NCI-H2081 (cell line): ENCODE results near the gene GRAMD4.

Experiments used
- DNase-seq, 2 experiments: peaks; one replicate each; lab custom pipeline; 2025; lab: John Stamatoyannopoulos, UW

The GRAMD4 gene

DNA sequence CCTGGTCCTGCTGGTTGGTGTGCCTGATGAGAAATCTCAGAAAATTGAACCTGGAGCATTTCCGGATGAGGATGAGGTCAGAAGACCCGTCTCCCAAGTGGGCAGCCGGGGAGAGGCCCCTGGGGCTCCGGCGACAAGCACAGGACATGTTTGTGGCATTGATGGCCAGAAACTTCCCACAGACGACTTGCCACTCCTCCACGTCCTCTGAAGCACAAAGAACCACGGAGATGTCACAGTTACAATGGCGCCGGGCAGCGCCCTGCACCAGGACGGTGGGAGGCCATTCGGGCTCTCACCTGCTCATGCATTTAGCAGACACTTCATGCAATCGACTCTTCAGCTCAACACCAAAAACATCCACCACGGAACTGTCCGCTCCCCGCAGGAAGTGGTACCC, 71.4 kb downstream of the GRAMD4 start:
- no peak for DNase-seq

DNA sequence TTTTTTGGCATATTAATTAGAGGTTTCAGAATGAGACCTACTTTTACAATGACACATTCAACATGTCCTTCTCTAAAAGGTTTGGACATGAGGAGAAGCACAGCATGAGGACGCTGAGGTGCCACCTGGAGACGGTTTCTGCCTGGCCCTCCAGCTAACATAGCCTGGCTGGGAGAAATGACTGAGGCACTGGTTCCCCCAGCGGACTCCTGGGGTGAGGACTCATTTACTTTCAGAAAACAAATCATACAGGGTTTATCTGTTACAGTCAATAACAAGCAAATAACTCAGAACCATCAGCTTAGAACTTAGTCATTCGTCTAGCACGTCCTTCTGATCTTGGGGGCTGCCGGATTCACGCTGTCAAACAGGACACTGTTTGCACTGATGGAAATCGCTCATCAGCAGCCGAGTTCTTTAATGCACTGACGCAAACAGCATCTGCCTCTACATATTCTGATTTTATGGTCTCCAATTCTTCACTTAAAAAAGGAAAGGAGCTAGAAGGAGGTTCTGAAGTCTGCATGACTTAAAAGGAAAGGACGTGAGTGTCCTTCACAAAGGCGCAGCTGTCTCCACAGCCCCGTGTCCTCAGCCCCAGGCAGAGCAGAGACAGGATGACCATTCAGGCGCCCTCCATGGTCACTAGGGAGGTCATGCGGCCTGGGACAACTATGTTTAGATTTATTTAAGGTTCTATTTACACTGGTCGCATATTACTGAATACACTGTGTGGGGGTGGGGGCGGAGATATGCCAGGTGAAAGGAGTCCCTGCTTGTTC, 73.6 kb downstream of the GRAMD4 start:
- peak in 1 of 2 experiments; percentile 52 for DNase-seq

DNA sequence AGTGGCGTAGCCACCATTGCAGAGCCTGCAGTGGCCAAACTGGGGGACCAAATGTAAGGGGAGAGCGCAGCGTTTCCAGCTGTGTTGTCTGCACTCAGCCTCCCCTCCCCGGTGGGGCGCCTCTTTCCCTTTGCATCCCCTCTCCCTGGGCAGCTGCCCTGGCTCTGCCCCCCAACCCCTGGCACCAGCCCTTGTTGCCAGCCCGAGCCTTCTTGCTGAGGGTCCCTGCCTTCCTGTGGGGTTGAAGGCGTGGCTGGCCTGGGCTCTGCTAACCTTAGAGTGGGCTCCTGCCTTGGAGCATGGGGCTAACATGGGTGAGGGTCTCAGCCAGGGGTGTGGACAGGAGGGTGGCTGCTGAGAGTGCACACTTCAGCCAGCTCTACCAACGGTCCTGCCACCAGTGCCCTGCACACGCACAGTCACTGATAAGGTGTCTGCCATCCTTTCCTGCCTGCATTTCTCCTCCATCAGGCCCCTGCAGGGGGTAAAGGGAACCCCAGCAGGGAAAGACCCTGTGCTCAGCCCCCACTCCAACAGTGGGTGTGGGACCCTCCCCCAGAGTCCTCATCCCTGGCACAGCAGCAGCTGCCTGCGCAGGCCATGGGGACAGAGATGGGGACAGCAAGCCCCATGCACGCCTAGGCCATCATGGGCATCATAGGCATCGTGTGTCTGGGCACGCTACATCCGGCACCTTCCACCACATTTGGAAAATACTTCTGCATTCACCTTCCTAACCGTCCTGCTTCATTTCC, 74.4 kb downstream of the GRAMD4 start:
- DNase-seq, result no peak

DNA sequence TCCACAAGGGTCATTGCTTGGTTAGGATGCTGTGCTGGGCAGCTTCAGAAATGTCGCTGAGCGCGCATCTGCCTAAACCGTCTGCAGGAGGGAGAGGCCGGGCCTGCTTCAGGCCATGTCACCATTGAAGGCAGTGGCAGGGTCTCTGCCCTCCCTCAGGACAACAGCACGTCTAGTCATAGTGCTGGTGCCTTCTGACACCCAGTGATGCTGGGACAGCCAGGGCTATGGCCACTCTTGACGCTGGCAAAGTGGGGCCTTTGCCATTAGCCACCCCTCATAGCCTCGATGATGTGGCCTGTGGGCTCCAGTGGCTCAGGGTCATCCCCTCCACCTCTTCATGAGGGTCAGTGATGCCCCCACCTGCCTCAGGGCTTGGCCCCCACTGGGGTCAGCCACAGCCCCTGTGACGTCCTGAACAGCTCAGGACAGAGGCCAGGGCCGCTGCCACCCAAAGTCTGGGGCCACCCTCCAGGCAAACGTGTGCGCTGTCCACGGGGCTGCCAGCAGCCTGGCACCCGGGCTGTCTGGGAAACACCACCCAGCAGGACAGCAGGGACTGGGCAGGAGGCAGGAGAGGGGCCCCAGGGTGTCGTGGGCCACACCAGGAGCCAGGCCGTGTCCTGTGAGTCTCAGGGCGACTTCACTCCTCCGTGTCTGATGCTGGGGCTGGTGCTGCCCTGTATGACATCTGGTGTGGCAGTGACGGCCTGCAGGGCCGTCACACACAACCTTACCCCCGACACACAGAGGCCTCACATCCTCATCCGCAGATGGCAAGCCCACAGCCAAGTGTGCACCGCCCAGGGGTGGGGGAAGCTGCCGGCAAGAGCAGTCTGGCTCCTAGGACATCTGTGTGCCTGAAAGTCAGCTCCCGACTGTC, 75.4 kb downstream of the GRAMD4 start:
- no peak for DNase-seq

DNA sequence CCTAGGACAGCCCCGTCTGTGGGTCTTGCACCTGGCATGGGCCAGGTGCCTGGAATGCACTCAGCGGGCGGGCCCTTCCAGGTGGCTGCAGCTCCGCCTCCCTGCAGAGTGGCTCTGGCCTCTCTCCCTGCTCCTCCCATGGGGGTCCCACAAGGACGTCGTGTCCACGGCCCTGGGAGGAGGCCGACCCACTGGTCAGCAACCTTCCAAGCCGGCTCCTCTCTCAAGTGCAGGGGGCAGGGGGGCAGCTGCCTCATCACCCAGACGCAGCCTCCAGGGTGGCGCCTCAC, 76.0 kb downstream of the GRAMD4 start:
- DNase-seq, result peak in 1 of 2 experiments; percentile 45

DNA sequence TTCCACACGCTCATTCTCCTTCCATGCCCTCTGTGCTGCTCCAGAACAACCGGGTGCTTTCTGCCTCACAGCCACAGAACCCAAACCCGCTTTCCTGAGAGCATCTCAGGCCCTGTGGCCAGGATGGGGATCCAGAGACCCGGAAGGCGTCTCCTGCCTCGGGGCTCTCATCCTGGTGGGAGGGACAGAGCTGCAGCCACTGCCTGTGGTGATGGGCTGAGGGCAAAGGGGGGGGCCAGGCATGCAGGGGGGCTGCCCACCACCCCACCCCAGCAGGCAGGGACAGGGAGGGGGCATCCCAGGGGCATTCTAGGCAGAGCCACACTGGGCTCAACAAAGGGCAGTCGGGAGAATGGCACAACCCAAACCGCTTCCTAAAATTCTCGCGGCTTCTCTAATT, 76.4 kb downstream of the GRAMD4 start:
- no peak for DNase-seq

DNA sequence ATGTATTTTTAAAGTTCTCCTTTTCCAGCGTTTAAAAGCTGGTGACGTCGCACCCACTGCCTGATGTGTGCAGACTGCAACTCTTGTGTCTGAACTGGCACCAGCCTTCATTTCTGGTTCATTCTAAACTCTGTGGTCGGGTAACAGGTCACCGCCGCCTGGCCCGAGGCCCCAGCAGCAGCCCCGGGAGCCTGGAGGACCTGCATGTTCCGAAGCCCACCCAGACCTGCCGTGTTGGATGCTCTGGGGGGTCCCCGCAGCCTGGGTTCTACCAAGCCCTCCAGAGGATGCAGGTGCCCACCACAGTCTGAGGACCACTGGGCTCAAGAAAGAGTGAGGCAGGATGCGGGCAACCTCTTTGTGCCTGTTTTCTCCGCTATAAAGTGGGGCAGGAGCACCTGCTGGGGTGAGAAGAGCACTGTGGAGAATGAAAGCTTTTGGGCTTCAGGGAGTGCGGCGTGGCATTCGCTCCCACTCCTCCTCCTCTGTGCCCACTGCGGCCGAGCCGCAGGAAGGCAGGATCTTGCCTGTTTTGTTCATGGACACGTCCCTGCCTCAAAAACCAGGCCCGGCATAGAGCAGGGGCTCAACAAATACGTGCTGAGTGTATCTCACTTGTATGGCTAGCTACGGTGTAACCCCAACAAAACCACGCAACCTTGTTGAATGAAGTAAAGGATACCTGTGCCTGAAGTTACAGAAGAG, 77.8 kb downstream of the GRAMD4 start:
- DNase-seq, result no peak

DNA sequence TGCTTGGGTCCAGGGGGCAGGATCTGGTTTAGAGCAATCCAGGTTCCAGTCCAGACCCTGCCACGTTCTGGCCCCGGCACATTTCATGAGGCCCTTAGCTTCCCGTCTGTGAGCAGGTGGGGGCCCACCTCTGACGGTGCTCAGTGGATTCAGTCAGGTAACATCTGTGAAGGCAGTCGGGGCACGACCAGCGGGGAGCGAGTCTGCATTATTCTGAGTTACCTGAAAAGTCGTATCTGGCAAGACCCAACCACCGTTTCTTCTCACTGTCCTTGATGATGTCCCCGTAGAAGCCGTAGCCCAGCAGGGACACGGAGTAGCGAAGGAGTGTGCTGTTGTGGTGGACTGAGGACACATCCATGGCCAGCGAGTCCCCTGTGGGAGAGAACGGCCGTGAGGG, 78.9 kb downstream of the GRAMD4 start:
- DNase-seq, result no peak

DNA sequence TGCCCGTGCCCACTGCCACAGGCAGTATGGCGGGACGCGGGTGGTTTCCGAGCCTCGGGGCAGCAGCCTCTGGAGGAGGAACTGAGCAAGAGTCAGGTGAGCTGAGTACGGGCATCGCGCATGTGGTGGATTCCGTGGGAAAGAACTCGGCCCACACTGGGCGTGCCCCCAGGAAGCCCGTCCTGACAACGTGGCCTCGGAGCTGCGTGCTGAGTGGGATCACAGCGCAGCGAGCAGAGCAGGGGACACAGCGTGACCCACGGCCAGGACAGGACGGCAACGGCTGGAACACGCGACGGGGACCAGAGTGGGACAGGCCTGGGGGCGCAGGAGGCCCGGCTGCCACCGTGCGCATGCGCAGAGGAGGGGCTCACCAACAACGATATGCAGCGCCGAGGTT, 81.1 kb downstream of the GRAMD4 start:
- DNase-seq, result no peak

DNA sequence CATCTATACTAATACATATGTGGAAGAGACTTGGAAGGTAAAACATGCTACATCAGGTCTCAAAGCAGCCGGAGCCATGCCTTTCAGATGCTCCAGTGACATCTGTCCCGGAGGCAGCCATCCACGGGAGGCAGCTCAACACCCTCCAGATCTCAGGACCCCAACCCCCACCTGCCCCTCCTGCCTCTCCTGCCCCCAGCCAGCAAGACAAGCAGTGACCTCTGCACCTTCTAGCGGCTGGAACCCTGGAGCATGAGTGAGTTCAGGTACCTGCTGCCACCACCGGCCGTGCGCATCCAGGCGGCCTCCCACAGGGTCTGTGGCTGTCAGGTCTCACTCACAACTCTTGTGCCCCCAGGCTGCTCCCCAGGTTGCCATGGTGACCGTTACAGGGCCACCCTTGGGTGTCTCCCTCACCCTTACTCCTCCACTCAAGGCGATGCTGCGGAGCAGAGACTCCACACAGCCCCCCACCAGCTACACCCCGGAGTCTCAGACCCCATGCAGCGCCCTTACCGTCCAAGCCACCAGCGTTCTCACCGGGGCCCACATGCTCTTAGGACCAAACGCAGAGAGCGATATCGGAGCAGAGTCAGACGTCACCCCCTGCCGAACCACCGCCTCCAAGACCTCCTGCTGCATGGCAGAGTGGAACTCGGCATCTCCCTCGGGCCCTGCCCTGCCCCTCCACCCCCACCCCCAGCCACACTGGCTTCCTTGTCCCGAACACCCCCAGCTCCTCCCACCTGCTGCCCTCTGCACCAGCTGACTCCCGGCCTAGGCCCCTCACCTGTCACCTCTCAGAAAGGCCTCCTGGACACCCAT, 83.2 kb downstream of the GRAMD4 start:
- no peak for DNase-seq

DNA sequence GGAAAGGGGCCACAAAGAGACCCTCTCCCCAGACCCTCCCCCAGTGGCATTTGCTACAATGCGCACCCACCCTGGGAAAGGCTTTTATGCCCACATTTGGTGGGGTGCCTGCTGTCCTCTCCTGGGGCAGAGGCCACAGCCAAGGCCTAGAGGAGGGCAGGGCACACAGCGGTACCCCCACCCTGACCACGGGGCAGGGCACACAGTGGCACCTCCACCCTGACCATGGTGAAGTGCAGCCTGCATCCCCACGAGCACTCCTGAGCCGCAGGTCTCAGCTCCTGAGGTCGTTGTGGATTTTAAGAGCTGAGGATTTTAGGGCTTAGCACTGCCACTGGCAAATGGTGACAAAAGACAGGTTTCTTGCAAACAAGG, 83.8 kb downstream of the GRAMD4 start:
- no peak for DNase-seq

DNA sequence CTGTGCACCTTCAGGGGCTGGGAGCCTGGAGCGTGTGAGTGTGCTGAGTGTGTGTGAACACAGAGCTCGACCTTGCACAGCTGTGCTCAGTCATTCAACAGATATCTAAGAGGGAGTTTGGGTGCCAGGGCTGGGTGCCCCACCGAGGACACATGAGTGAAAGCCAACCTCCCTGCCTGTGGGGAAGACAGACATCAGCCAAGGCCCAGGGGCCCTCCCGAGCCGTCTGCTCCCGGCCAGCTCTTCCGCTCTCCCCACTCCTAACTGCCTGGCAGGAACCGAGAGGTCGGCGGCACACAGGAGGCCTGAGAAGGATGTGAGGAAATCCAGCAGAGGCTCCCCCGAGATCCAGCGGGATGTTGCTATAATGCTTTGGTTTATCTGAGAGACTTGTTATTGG, 85.9 kb downstream of the GRAMD4 start:
- DNase-seq, result no peak

DNA sequence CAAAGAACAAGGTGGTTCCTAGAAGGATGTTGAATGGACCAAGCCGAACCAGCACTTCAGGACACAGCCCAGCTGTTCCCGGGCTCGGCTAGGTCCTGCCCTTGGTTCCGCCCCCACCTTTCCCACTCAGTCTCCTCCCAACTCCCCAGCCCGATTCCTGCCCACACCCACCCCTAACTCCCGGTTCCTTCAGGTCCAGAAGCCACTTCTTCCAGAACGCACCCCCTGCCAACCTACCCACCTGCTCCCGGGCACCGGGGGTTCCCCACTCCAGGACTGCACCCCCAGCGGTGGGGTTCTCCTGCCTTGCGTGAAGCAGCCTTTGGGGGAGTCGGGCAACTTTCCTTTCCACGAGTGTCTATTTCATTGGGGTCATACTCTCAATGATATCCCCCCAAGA, 87.1 kb downstream of the GRAMD4 start:
- no peak for DNase-seq

DNA sequence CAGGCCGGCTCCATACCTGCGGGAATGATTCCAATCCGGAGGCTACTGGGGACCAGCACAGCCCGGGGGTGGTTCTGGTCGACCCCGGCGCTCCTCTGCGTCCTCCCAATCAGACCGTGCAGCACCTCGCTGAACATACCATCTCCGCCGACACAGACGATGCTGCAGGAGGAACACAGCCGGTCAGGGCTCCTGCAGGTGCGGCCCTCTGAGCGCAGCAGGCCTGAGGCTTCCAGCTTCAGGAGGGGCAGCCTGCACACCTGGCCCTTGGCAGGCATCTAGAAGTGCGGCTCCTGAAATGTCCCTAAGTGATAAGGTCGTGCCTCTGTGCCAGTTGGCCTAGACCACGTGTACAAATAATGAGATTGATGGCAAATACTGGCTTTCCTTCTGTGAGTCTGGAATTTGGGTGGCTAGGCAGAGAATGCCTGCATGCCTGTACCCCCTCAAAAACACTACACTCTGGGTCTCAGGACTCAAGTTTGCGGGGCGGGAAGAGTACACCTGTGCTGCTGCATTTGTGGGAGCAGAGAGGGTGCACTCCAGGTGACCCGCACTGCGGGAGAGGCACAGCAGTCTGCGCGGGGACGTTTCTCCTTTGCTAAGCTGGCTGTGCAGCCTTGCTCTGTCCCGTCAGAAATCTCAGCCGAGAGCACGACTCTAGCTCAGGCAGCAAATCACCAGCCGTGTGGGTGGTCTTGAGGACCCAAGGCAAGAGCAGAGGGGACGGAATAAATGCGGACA, 87.8 kb downstream of the GRAMD4 start:
- no peak for DNase-seq

DNA sequence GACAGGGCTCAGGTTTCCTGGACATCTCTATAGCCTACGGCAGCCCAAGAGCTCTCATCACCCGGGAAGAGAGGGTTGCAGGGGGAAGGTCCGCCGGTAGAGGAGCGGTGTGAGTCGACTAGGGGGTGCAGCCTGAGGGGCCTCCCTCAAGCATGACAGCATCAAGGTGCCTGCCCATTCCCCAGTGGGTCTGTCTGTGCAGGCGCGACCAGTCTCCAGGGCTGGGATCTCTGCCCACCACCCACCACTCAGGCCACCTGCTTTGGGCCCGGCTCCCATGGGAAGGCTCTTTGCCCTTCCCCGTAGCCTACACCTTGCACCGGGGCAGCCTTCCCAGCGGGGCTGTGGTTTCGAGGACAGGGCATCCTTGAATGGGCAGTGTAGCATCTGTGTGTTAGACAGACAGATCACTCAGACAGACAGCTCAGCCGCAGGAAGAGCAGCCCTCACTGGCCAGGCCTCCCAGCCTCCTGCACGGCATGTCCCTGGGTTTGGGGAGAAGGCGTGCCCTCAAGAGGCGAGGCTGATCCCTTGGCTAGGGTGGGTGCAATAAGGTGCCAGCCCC, 88.7 kb downstream of the GRAMD4 start:
- DNase-seq, result no peak

DNA sequence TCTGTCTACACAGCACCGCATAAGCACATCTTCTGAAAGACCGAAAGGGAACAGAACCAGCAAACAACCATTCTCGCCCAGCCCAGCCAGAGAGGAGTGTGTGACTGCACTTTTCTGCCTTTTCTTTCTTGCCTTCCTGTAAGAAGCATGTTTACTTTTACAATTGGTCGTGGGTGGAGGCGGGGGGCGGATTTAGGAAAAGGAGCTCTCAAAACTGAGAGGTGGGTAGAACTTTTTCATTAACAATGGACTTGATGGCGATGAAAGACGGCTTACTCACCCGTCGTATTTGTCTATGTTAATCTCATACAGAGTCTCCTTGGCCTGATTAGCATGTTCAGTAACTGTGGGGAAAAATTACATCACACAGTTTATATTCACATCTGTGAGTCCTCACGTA, 90.6 kb downstream of the GRAMD4 start:
- no peak for DNase-seq

DNA sequence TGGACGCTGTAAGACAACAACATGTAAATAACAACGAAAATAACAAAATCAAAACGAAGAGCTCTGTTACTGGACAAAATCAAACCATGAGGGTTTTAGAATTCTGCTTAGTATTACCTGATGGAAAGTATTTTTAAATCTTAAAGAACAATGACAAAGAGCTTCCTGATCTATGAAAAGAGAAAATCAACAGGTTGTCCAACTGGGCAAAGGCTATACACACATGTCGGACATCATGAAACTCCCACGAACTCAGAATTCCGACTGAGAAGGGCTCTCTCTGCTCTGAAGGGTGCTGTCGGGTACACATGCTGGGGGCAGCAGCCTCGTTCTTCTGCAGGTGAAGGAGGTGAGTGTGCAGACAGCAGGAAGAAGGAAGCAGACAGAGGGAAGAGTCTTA, 92.1 kb downstream of the GRAMD4 start:
- DNase-seq, result no peak

DNA sequence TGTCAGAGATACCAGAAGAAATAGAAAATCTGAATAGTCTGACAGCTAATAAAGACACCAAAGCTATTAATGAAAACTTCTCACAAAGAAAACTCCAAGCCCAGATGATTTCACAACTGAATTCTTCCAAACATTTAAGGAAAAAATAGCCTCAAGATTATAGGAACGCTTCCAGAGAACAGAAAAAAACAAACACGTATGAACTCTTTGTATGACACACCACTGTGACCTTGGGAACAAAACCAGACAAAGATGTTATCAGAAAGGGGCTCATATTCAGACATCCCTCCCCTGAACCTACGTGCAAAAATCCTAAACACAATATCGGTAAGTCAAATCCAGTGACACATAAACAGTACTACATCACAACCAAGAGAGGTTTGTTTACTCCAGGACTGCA, 94.4 kb downstream of the GRAMD4 start:
- DNase-seq, result no peak

DNA sequence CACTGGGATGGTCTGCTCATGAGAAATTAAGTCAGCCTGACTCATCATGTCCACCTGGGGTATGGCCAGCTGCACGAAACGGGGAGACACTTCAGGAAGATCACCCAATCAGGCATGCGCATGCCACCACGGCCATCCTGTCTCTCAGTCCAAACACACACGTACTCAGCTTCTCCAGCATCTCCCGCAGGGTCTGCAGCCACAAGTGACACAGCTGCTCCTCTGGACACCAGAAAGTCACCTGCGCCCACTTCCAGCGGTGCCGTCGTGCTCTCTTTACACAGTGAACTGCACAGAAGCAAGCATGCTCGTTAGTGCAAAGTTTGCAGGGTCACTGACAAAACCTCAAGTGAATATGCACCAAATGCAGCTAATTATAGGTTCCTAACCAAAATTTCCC, 99.7 kb downstream of the GRAMD4 start:
- DNase-seq, result no peak

DNA sequence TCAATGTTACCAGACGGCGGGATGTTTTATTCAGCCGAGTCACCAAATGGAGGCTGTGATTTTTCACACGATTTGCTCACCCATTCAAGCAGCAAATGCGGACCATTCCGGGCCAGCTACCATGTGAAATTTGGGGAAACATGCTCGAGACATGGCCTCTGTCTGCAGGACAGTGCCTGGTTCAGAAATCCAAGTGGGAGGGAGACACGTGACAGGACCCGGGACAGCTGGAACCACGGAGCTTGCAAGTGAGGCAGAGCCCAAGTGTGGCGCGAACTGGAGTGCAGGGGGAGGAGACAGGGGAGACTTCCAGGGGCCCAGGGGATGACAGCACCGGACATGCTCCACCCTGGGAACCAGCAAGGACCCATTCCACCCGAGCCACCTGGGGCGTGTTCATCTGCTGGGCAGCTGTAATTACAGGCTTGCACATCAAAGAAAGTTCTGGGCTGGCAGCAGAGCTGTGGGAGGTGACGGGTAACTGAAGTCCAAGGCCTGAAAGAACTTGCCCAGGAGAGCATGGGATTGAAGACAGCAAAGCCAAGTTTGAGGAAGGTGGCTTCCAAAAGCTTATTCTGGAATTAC, 101.4 kb downstream of the GRAMD4 start:
- no peak for DNase-seq
